GM20000 (cell line): ENCODE results near the gene CHST1.

Experiments used
- DNase-seq: peaks from one replicate; pipeline ENCODE4 v3.0.0; 2012; ENCODE audit warnings: low spot score
- TF ChIP-seq, protein P1 (sequence below): IDR thresholded peaks from 2 replicates; pipeline ENCODE4 v1.5.1; 2012; ENCODE audit warnings: mild to moderate bottlenecking, control low read depth; ENCODE audit errors: extremely low read depth, missing control alignments

The CHST1 gene

DNA sequence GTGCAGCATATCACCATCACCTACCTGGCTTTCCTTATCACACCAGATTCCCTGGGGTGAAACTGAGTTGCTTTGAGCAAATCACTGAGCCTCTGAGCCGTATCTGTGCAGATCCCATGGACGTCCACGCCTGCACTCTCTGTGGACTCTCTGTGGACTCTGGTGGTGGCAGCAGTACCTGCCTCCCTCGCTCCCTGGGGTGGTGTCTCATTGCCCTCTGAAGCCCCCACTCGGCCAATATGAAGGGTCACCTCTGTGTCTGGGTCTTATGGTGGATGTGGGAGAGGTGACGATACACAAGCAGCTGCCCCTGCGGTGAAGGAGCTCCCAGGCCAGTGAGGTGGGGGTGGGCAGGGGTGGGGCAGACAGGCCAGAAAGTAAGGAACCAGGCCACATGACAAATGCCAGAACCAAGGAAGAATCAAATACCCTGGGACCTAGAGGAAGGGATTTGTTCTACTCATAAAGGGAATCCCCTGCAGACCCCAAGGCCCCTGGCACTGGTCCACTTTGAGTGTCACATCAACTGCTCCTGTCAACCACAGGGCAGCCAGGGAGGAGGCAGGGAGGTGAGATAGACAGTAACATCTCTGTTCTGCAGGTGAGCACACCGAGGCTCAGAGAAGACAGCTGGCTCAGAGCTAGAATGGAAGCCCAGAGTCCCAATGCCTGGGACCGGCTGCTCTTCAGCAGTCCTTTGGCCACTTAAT lies 9.2 kb upstream of the CHST1 start:
- DNase-seq = no peak
- TF ChIP-seq, protein P1, sequence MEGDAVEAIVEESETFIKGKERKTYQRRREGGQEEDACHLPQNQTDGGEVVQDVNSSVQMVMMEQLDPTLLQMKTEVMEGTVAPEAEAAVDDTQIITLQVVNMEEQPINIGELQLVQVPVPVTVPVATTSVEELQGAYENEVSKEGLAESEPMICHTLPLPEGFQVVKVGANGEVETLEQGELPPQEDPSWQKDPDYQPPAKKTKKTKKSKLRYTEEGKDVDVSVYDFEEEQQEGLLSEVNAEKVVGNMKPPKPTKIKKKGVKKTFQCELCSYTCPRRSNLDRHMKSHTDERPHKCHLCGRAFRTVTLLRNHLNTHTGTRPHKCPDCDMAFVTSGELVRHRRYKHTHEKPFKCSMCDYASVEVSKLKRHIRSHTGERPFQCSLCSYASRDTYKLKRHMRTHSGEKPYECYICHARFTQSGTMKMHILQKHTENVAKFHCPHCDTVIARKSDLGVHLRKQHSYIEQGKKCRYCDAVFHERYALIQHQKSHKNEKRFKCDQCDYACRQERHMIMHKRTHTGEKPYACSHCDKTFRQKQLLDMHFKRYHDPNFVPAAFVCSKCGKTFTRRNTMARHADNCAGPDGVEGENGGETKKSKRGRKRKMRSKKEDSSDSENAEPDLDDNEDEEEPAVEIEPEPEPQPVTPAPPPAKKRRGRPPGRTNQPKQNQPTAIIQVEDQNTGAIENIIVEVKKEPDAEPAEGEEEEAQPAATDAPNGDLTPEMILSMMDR = no peak

DNA sequence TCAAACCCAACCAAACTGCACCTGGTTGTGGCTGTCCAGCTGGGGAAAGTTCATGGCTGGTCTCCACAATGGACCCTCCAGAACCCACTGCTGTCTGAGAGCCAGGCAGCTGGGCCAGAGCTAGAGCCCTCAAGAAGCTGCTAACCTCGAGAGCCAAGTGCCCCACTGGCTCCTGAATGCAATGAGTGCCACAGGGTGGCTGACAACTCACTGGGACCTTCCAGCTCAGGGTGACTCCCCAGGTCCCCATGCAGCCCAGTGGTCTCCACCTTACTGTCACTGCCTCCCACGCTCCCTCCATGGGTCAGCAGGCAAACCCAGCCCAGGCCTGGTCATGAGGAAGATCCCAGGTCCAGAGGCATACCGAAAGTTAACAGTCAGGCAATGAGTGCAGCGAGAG lies 8.0 kb upstream of the CHST1 start:
- TF ChIP-seq, protein P1 = no peak

DNA sequence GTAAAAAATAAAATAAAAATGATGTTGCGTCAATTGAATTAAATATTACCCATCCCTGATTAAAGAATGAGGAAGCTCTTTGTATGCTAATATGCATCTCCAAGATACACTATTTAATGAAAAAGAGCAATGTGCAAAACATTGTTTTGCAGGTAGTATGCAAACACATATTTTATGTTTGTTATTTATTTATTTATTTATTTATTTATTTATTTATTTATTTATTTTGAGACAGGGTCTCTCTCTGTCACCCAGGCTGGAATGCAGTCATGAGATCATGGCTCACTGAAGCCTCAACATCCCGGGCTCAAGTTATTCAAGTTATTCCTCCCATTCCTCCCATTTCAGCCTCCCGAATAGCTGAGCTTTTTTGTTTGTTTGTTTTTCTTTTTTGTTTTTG lies 7.2 kb upstream of the CHST1 start:
- no peak for DNase-seq
- TF ChIP-seq, protein P1 = no peak

More for the DNA sequence above, 8.0 kb upstream of the CHST1 start:
- DNase-seq = no peak

DNA sequence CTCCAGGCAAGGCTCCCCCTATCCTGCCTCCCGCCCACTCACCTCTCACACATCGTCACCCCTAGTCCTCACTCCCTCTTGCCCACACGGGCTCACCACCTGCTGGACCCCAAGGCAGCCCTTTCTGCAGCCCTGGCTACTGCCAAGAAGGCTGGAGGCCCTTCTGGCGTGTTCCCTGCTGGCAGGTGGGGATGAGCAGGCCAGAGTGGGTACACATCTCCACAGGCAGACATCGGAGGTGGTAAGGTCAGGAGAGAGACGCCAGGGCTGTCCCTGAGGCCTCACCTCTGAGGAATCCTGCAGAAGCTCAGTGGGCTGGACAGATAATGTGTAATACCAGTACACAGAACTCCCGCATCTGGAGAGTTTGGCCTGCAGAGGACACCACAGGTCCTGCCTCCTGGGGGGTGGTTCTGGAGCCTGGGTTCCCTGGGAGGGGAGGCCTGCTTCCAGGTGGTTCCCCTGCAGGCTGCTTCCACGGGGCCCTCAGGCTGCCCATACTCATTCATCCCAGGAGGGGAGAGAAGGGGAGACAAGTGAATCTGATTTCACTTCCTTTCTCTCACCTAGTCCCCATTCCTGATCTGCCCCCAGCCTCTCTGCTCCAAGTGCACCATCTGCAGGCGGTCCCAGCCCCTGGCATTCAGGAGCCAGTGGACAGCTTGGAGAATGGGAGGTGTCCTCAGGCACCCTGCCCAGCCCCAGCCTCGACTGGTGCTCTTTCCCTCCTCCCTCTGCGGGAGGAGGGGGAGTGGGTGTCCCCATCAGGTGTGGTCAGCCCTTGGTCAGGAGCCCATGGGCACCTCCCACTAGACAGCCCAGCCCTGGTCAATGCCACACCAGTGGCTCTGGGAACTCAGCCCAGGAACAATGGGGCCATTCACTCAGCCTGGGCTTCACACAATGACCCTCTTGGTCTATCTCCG lies 6.1 kb upstream of the CHST1 start:
- DNase-seq = no peak
- TF ChIP-seq, protein P1 = no peak

DNA sequence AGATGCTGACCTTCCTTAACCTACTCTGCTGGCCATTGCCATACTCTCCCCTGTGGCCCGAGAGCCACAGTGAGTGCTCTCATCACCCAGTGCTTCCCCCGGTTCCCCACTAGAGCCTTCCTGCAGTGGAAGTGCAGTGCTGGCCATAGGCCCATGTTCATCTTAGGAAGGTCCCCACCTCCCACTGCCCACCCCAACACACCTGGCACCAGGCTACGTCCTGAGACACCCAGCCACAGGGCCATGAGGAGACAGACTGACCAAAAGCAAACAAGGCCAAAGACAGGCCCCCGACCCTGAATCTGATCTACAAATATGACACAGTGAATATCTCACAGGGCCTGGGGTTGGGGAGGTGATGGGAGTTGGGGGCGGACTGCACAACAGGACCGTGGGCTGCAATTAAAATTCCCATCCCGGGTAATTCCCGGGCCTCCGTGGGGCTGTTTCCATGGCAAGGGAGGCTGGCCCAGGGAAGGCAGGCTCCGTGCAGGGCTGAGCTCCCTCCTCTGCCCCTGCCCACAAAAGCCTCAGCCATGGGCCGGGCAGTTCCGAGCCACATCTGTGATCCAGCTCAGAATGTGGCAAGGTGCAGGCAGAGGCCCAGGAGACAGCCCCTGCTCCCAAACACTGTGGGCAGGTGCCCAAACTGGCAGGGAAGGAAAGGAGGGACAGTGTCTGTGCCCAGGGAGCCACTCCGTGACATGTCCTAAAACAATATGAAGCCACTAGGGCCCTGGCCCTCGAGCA lies 5.1 kb upstream of the CHST1 start:
- DNase-seq = no peak
- TF ChIP-seq, protein P1 = no peak

DNA sequence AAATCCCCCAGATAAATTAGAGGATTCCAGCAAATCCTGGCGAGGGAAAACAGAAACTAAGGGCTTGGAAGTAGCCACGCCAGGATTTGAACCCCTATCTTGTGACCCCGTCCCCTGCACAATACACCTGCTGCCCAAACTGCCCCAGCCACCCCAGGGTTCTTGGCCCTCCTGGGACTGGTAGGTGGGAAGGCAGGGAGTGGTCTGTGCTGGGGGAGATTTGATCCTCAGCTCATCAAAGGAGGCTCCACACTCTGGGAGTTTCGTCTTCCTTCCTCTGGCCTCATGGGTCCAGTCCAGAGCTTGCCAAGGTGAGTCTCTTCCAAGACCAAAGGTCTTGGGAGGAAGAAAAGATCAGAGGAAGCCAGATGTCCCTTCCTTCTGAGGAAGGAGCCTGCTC lies 4.5 kb upstream of the CHST1 start:
- DNase-seq = no peak
- TF ChIP-seq, protein P1 = no peak

DNA sequence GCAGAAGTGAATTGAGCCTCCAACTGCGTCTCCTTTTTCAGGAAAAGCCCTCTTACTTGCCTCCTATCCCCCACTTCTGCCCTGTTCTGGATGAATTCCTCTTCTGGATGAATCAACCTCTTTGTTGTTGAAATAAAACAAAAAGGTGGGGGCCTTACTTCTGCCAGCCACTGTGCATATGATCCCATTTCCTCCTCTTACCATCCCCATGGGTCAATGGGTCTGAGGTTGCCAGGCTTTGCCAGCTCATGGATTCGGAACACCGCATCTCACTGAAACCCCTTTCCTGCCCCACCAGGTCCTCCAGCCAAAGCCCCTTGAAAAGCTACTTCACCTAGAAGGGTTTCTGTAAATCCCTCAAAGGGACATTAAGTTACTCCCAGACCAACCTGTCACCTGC lies 3.7 kb upstream of the CHST1 start:
- no peak for DNase-seq
- TF ChIP-seq, protein P1 = no peak
